ENCODE results near the gene CCNYL1.

GRCh38 chr2:207787800-207788199, 76.4 kb downstream of the CCNYL1 start:
- TF ChIP-seq POLR2A (IDR thresholded peaks at IDR 0.05; ENCODE audit: low read depth, low read length) (no peak), POLR2AphosphoS5 (IDR thresholded peaks at IDR 0.05; ENCODE audit: low read depth, low read length) (no peak), TAF1 (IDR thresholded peaks at IDR 0.05; ENCODE audit: low read depth, low read length) (no peak)

Data from GM12891 (cell line).